Ovary (tissue), 9 donors: ENCODE data around the gene TTLL9. TPM values are rescaled to one million over a fixed set of nuclear protein-coding genes. Genes with fewer than 3 reads are reported as not detected.

Experiments used
- DNase-seq, 5 donors: peaks; one replicate each; pipeline ENCODE4 v3.0.0-alpha.2; 2019 to 2020
- H3K27ac ChIP-seq, 2 donors: fragments of 200-600 bp; one replicate each; pipeline versions ENCODE4 v1.5.1 to v1.8.0; 2019 to 2022
- H3K27me3 ChIP-seq: fragments of 200-600 bp; one replicate; pipeline ENCODE4 v1.8.0; 2022
- H3K36me3 ChIP-seq: fragments of 200-600 bp; sonication (generic); one replicate; pipeline ENCODE4 v1.5.1; 2019
- H3K4me1 ChIP-seq: one replicate; pipeline ENCODE4 v1.8.1; 2013; ENCODE audit warnings: mild to moderate bottlenecking, moderate library complexity; ENCODE audit not compliant: insufficient read depth
- H3K4me3 ChIP-seq: fragments of 200-600 bp; sonication (generic); one replicate; pipeline ENCODE4 v1.5.1; 2017
- H3K9me3 ChIP-seq, 2 donors: fragments of 200-600 bp in 1 of 2; sonication (generic) in 1 of 2; one replicate each; pipeline versions ENCODE4 v1.5.1 to v1.8.1; 2013 to 2019; ENCODE audit warnings: mild to moderate bottlenecking in 1 of 2, moderate library complexity in 1 of 2
- EP300 ChIP-seq: sonication (generic); formaldehyde crosslinking; IDR thresholded peaks from one replicate; pipeline ENCODE4 v1.6.1; 2017; ENCODE audit warnings: antibody characterized with exemption
- POLR2A ChIP-seq: fragments of 450-650 bp; IDR thresholded peaks from one replicate; pipeline ENCODE4 v1.6.1; 2017; ENCODE audit warnings: antibody characterized with exemption, mild to moderate bottlenecking, moderate library complexity
- WGBS, 3 donors: extraction: QIAGEN DNeasy Blood & Tissue Kit in 1 of 3; methylation state at CpG; one replicate each; pipeline versions ENCODE4 v1.1.5 to v1.1.7; 2013 to 2017; 5-methylcytosine and 5-hydroxymethylcytosine counted together
- intact Hi-C, 4 donors: fragments of 100-400 bp; cut with DNase I; formaldehyde crosslinking; loops; one replicate each; pipeline versions ENCODE4 v1.11.0 to v1.15.1; 2022 to 2023
- polyA plus RNA-seq, 2 donors: library from polyadenylated mRNA; stranded (reverse); fragments of 200-250 nt in 1 of 2; fragments of 350-450 nt in 1 of 2; fragmentation: Illumina TruSeq in 1 of 2; extraction: RNeasy Lipid Tissue Mini Kit (QIAGEN cat#74804) in 1 of 2; gene quantifications; one replicate each; pipeline ENCODE4 v1.2.3, GENCODE V29; 2013 to 2014
- total RNA-seq, 7 donors: library from RNA; depleted of rRNA in 2 of 7; stranded (reverse); fragments of >200 nt in 2 of 7; fragmentation: NEBNext Ultra II Directional in 3 of 7; extraction: Animal tissue kit (Norgen Biotek cat#: 25700) in 3 of 7; gene quantifications; one replicate each; pipeline versions ENCODE4 v1.1.0 to v1.2.4, GENCODE V29; 2016 to 2023
- TF ChIP-seq, protein P1 (sequence below), 3 donors: fragments of 450-650 bp in 2 of 3; fragments of 200-600 bp in 1 of 3; IDR thresholded peaks; one replicate each; pipeline versions ENCODE4 v1.5.1 to v1.8.0; 2016 to 2022; ENCODE audit warnings: antibody characterized with exemption in 3 of 3, mild to moderate bottlenecking in 1 of 3
- donor health status: DM: no; HTN: no; CAD: no; lungs with moderate emphysema.
- donor health status: DM: no; HTN: no; CAD: no.
- donor health status: Bipolar disorder and iron deficiency.
- donor health status: DM: yes; HTN: yes; CAD: no.
- donor health status: DM: no; HTN: no; CAD: no.
- donor health status: DM: yes; HTN: yes; CAD: no.

TTLL9 gene
- total and polyA plus RNA-seq, 9 donors: 0.24 to 10.6 (median 0.40) TPM

DNA sequence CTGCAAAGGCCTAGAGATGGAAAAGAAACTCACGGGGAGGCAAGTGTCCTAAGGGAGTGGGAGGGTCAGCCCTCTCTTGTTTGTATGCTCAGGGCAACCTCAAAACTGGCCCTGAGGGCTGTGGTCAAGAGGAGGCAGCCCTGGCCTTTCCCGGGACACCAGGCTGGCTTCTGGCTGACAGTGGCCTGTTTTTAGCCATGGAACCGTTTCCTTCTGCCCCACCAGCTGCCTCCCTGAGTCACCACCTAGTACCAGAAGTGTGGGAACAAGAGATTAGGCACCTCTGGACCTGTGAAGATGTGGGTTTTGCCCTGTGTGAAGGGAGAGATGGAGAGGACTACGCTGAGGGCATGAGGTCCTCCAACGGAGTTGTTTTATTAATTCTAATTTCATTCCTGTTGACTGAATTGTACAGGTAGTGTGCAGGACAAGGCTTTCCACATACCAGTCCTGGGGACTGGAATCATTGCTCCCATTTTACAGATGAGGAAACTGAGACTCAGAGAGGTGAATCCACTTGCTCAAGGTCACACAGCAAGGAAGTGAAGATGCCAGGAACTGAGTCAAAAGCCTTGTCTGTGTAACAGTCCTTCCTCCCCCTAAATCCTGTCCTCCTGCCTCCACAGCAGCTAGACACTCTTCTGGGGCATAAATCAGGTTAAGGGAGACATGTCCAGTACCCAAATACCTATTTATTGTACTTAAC, 30.5 kb upstream of the TTLL9 start:
- no peak for DNase-seq
- no peak for TF ChIP-seq EP300
- TF ChIP-seq POLR2A: no peak
- TF ChIP-seq, protein P1, sequence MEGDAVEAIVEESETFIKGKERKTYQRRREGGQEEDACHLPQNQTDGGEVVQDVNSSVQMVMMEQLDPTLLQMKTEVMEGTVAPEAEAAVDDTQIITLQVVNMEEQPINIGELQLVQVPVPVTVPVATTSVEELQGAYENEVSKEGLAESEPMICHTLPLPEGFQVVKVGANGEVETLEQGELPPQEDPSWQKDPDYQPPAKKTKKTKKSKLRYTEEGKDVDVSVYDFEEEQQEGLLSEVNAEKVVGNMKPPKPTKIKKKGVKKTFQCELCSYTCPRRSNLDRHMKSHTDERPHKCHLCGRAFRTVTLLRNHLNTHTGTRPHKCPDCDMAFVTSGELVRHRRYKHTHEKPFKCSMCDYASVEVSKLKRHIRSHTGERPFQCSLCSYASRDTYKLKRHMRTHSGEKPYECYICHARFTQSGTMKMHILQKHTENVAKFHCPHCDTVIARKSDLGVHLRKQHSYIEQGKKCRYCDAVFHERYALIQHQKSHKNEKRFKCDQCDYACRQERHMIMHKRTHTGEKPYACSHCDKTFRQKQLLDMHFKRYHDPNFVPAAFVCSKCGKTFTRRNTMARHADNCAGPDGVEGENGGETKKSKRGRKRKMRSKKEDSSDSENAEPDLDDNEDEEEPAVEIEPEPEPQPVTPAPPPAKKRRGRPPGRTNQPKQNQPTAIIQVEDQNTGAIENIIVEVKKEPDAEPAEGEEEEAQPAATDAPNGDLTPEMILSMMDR (IDR thresholded peaks at IDR 0.05): no peak
- H3K36me3 ChIP-seq: no peaks in the 10 kb centered on the region
- no peak overlapping the region for H3K27ac ChIP-seq
- H3K9me3 ChIP-seq: no peaks in the 10 kb centered on the region
- H3K4me1 ChIP-seq: peaks cover 38% of the 10 kb centered on the region
- WGBS, 3 donors: 49 to 59% (median 50%) methylated on average over 5 of the region's 5 CpGs
- intact Hi-C loops: no loop called here
- no peak overlapping the region for H3K4me3 ChIP-seq
- no peaks in the 10 kb centered on the region for H3K27me3 ChIP-seq

DNA sequence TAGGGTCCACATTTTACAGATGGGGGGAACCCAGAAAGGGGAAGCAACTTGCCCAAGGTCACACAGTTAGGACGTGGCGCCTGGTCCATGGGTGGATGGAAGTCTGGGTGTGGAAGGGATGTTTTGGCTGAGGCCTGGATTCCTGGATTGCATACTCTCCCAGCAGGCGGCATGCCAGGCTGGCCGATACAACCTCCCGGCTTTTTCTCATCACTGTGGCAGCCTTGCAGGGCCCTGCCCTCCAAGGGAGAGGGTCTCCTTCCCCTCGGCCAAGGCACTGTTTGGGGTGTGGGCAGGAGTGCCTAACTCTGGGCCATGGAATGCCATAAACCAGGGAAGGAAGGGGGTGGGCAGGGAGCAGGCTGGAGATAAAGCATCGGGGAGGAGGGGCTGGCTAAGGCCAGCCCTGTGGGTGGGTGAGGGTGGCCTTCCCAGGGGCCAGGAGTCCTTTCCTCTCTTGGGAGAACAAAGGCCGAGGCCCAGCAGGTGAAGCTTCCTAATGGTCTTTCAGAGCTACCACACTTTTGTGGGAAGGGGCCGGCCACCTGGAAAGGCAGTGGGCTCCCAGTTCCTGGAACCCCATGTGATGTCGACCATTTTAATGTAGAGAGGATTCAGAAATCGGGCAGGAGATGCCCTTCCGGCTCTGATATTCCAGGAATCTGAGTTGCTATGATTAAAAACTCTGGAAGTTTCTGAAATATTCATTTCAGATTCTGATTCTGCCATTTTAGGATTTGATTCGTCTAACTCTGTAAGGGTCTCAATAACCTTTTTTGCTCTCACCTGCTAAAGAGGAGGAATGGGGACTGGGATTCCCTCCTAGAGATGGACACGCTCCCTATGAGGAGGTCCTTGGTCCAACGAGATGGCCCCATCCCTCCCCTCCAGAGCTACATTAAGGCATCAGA, 29.3 kb upstream of the TTLL9 start:
- DNase-seq: peak in 3 of 5 donors; percentile 39 to 62 (median 52)
- TF ChIP-seq EP300 (no peak), POLR2A (no peak)
- TF ChIP-seq, protein P1 (IDR thresholded peaks at IDR 0.05): no peak
- WGBS, 3 donors: 28 to 57% (median 38%) methylated on average over 15 of the region's 15 CpGs
- H3K4me3 ChIP-seq: no peak overlapping the region
- no peaks in the 10 kb centered on the region for H3K36me3 ChIP-seq
- peaks cover 39% of the 10 kb centered on the region for H3K4me1 ChIP-seq
- no peaks in the 10 kb centered on the region for H3K27me3 ChIP-seq
- no peaks in the 10 kb centered on the region for H3K9me3 ChIP-seq
- peak overlapping the region; percentile 58 to 65 for H3K27ac ChIP-seq
- intact Hi-C loops: no loop called here

DNA sequence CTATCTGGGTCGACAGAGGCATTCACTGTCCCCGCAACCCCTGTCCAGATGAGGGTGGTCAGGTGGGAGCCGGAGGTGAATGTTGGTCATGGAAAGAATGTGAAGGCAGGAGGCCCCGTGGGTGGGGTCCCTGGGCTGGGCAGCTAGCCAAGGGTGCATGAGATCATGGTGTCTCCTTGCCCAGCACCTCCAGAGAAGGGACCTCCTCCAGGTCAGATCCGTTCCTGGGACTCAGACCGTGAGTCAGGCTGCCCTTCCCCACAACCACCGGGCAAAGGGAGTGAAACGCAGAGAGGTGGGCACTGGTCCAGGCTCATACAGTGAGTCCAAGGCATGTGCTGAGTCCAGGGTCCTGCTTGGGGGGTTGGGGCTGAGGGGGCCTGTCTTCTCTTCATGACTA, 28.5 kb upstream of the TTLL9 start:
- H3K36me3 ChIP-seq: no peaks in the 10 kb centered on the region
- H3K4me3 ChIP-seq: no peak overlapping the region
- WGBS, 3 donors: 17 to 24% (median 22%) methylated on average over 8 of the region's 8 CpGs
- no peaks in the 10 kb centered on the region for H3K9me3 ChIP-seq
- peak overlapping the region; percentile 58 to 65 for H3K27ac ChIP-seq
- peaks cover 38% of the 10 kb centered on the region for H3K4me1 ChIP-seq
- intact Hi-C loops: no loop called here
- no peaks in the 10 kb centered on the region for H3K27me3 ChIP-seq
- DNase-seq: peak; percentile 55 to 75 (median 66)
- TF ChIP-seq, protein P1 (IDR thresholded peaks at IDR 0.05): no peak
- TF ChIP-seq POLR2A (no peak), EP300 (no peak)

DNA sequence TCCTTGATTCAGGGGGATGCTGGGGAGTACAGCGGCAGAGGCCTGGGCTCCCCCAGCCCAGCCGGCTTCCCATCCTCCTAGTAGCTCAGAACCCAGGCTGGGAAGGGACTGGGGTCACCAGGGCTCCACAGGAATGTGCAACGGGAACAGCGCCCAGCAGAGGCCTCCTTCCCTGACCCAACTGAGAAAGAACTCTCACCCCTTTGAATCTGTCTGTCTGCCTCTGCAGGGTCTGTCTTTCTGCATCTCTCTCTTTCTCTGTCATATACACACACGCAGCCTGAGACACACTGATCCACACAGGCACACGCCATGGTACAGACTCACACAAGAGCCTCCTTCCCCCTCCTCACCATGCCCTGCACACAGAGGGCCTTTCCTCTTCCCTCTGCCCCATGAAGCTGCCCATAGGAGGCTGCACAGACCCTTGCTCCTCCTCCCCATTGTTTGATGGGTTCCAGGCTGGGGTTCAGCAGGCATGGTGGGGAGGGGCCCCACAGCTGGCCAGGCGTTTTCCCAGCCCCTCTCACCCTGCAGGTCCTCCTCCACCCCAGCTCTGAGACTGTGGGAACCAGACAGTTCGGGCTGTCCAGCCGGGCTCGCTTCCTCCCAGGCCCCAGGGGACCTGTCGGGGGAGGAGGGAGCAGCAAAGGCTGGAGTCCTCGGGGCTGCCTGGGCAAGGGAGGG, 27.8 kb upstream of the TTLL9 start:
- Histone ChIP-seq H3K36me3 (no peaks in the 10 kb centered on the region), H3K4me1 (peaks cover 38% of the 10 kb centered on the region), H3K27me3 (no peaks in the 10 kb centered on the region), H3K9me3 (no peaks in the 10 kb centered on the region), H3K27ac (peak overlapping the region; percentile 58 to 65), H3K4me3 (no peak overlapping the region)
- intact Hi-C loops: no loop called here
- peak; percentile 60 to 85 (median 69) for DNase-seq
- 5 to 6% (median 5%) methylated on average over 12 of the region's 12 CpGs for WGBS, 3 donors
- TF ChIP-seq EP300: no peak
- TF ChIP-seq POLR2A: no peak
- TF ChIP-seq, protein P1 (IDR thresholded peaks at IDR 0.05): no peak
